MCF 10A (cell line): Measurements from ENCODE around the gene TRIM7. TPM values are rescaled to one million over a fixed set of nuclear protein-coding genes. Genes with fewer than 3 reads are reported as not detected.
A peak's percentile ranks its signal among the peaks of the same experiment; 100 is the strongest.
"Not testable (repeated sequence)": the region's sequence is repeated elsewhere in the genome, so short reads cannot be mapped to it uniquely, and the experiment has no call there.

Experiments used
- BruUV-seq: library from RNA; stranded (reverse); fragments of 400-500 nt; replicated peaks from 2 replicates; lab custom pipeline; 2021; lab: Mats Ljungman, UMichigan
- CTCF ChIA-PET: fragments of 300-600 bp; sonication (Branson Sonifier 250); formaldehyde crosslinking; extraction: SDS; loops from one replicate; lab custom pipeline; 2021; ENCODE audit warnings: antibody characterized with exemption, inconsistent platforms; lab: Yijun Ruan, JAX
- POLR2A ChIA-PET: fragments of 300-600, 350-650 bp; sonication (Branson Sonifier 250); formaldehyde crosslinking; extraction: SDS; loops from one replicate; lab custom pipeline; 2020; ENCODE audit warnings: antibody characterized with exemption, inconsistent platforms; lab: Yijun Ruan, JAX
- DNase-seq: peaks from one replicate; pipeline ENCODE4 v3.0.0-alpha.2; 2018; ENCODE audit not compliant: unreplicated experiment
- H3K27ac Mint-ChIP-seq: one replicate; pipeline ENCODE4 v1.8.0; 2022; ENCODE audit warnings: mild to moderate bottlenecking, low read depth, mixed read lengths; ENCODE audit not compliant: unreplicated experiment
- H3K27me3 Mint-ChIP-seq: one replicate; pipeline ENCODE4 v1.8.0; 2022; ENCODE audit warnings: mixed read lengths; ENCODE audit not compliant: insufficient read depth, unreplicated experiment
- H3K36me3 Mint-ChIP-seq: one replicate; pipeline ENCODE4 v1.8.0; 2022; ENCODE audit warnings: mild to moderate bottlenecking, moderate library complexity, mixed read lengths; ENCODE audit not compliant: insufficient read depth, unreplicated experiment
- H3K4me1 Mint-ChIP-seq: one replicate; pipeline ENCODE4 v1.8.0; 2022; ENCODE audit warnings: mixed read lengths; ENCODE audit not compliant: insufficient read depth, unreplicated experiment
- H3K4me3 Mint-ChIP-seq: one replicate; pipeline ENCODE4 v1.8.0; 2022; ENCODE audit warnings: mild to moderate bottlenecking, moderate library complexity, mixed read lengths; ENCODE audit not compliant: unreplicated experiment
- H3K9me3 Mint-ChIP-seq: one replicate; pipeline ENCODE4 v1.8.0; 2022; ENCODE audit warnings: mixed read lengths; ENCODE audit not compliant: unreplicated experiment
- CTCF ChIP-seq: fragments of 200-600 bp; IDR thresholded peaks from one replicate; pipeline ENCODE4 v1.8.0; 2022; ENCODE audit warnings: antibody characterized with exemption, mild to moderate bottlenecking; ENCODE audit not compliant: unreplicated experiment
- intact Hi-C: fragments of 100-400 bp; cut with micrococcal nuclease; formaldehyde crosslinking; loops from 2 replicates; pipeline ENCODE4 v1.14.1; 2022
- microRNA-seq: library from miRNA; unstranded; fragments of <30 nt; microRNA quantifications from one replicate; pipeline ENCODE4 v1.2.0, GENCODE V29; 2022
- total RNA-seq: library from RNA; stranded (reverse); gene quantifications from 2 replicates; pipeline ENCODE4 v1.2.3, GENCODE V29; 2022

Gene TRIM7
- total RNA-seq, 1 experiment from 2014 or later, result 26.3 TPM

GRCh38 chr5:181149806-181150733, 54.9 kb downstream of the TRIM7 start:
- ChIA-PET CTCF (interaction anchor here (0.6 to 2.4 kb wide), 5 partner anchors 8 to 281 kb away, joined by 3 to 11 read pairs (median 3); no protein-coding TSS in a partner anchor), POLR2A (interaction anchor here (0.6 to 1.4 kb wide), 5 partner anchors 9 to 316 kb away, joined by 3 to 5 read pairs (median 3); no protein-coding TSS in a partner anchor)
- intact Hi-C loops, result no loop called here
- Mint-ChIP-seq H3K4me1 (peaks cover 24% of the 10 kb centered on the region), H3K9me3 (no peaks in the 10 kb centered on the region), H3K4me3 (no peak overlapping the region), H3K27me3 (peaks cover 25% of the 10 kb centered on the region), H3K36me3 (no peaks in the 10 kb centered on the region), H3K27ac (no peak overlapping the region)
- no peak for TF ChIP-seq CTCF
- DNase-seq, result no peak
- no TSS peak for BruUV-seq

GRCh38 chr5:181149355-181149754, 55.6 kb downstream of the TRIM7 start:
- H3K27ac Mint-ChIP-seq, result no peak overlapping the region
- DNase-seq, result peak; percentile 58
- no TSS peak for BruUV-seq
- ChIA-PET POLR2A (interaction anchor here (0.7 to 1.0 kb wide), 2 partner anchors 38 to 280 kb away, joined by 3 to 5 read pairs; no protein-coding TSS in a partner anchor), CTCF (interaction anchor here (0.6 to 2.4 kb wide), 3 partner anchors 9 to 280 kb away, joined by 3 to 11 read pairs (median 10); no protein-coding TSS in a partner anchor)
- no peaks in the 10 kb centered on the region for H3K36me3 Mint-ChIP-seq
- H3K27me3 Mint-ChIP-seq, result peaks cover 25% of the 10 kb centered on the region
- intact Hi-C loops, result no loop called here
- no peak for TF ChIP-seq CTCF
- peaks cover 24% of the 10 kb centered on the region for H3K4me1 Mint-ChIP-seq
- no peak overlapping the region for H3K4me3 Mint-ChIP-seq
- H3K9me3 Mint-ChIP-seq, result no peaks in the 10 kb centered on the region

GRCh38 chr5:181146927-181147636, 57.9 kb downstream of the TRIM7 start, which contains the start of gene OR2V2:
OR2V2 (plus strand) TSS chr5:181147586; CDS start chr5:181154943, 7,357 bp downstream.
- intact Hi-C loops, H3K27ac Mint-ChIP-seq: not testable (repeated sequence)

GRCh38 chr5:181145133-181145532, 59.9 kb downstream of the TRIM7 start:
- intact Hi-C loops, result no loop called here
- TF ChIP-seq CTCF, result no peak

More at GRCh38 chr5:181146927-181147636, 57.9 kb downstream of the TRIM7 start, which contains the start of gene OR2V2:
- not testable (repeated sequence) for H3K4me3 Mint-ChIP-seq, H3K9me3 Mint-ChIP-seq, DNase-seq, H3K36me3 Mint-ChIP-seq, BruUV-seq
- ChIA-PET POLR2A (interaction anchor here (0.6 to 1.1 kb wide), 2 partner anchors 13 to 268 kb away, joined by 3 to 4 read pairs; no protein-coding TSS in a partner anchor), CTCF (interaction anchor here (0.5 to 0.8 kb wide), 2 partner anchors 11 to 358 kb away, joined by 3 to 4 read pairs; no protein-coding TSS in a partner anchor)
- Mint-ChIP-seq H3K4me1 (peaks cover 17% of the 10 kb centered on the region), H3K27me3 (peaks cover 45% of the 10 kb centered on the region)

More at GRCh38 chr5:181145133-181145532, 59.9 kb downstream of the TRIM7 start:
- no peak overlapping the region for H3K27ac Mint-ChIP-seq
- ChIA-PET POLR2A (interaction anchor here (1.0 kb wide), 1 partner anchor 282 kb away, joined by 3 read pairs; no protein-coding TSS in a partner anchor), CTCF (no interaction called here)
- no peaks in the 10 kb centered on the region for H3K9me3 Mint-ChIP-seq
- peaks cover 17% of the 10 kb centered on the region for H3K4me1 Mint-ChIP-seq
- BruUV-seq, result no TSS peak
- no peak overlapping the region for H3K4me3 Mint-ChIP-seq
- H3K36me3 Mint-ChIP-seq, result no peaks in the 10 kb centered on the region
- peaks cover 60% of the 10 kb centered on the region for H3K27me3 Mint-ChIP-seq
- no peak for DNase-seq

Small RNA genes within 50 kb of the gene (microRNA-seq; reads per million reads assigned to microRNA genes)
- gene MIR4638, result 0.40 reads per million

Other genes with a start within 250 kb of the TRIM7 start
- not detected in 2 replicates for gene BTNL3, start 216.3 kb downstream of the TRIM7 start, total RNA-seq
- gene BTNL9, start 164.9 kb downstream of the TRIM7 start, total RNA-seq, result not detected in 2 replicates
- gene OR2V1, start 74.0 kb downstream of the TRIM7 start, total RNA-seq, result not detected in 2 replicates
- not detected in 2 replicates for gene OR2V2, start 57.6 kb downstream of the TRIM7 start, total RNA-seq
- gene TRIM41, start 18.1 kb upstream of the TRIM7 start, total RNA-seq, result 42.8 and 49.4 TPM in 2 replicates
- gene RACK1, start 38.7 kb upstream of the TRIM7 start, total RNA-seq, result 2,995 and 4,050 TPM in 2 replicates
- 12.5 and 16.1 TPM in 2 replicates for gene TRIM52, start 55.9 kb upstream of the TRIM7 start, total RNA-seq
- not detected in 2 replicates for gene OR4F3, start 162.1 kb upstream of the TRIM7 start, total RNA-seq